Tibial artery (tissue), 4 donors: ENCODE results near the gene RELN.

Experiments used
- DNase-seq, 2 donors: peaks; one replicate each; pipeline ENCODE4 v3.0.0-alpha.2; 2019
- H3K27ac ChIP-seq, 2 donors: fragments of 200-600 bp; sonication (generic) in 1 of 2; 1 replicate in 1 of 2; 2 replicates in 1 of 2; pipeline ENCODE4 v1.5.1; 2018 to 2019; ENCODE audit warnings: mild to moderate bottlenecking in 1 of 2
- H3K27me3 ChIP-seq, 2 donors: fragments of 200-600 bp; sonication (generic) in 1 of 2; one replicate each; pipeline versions ENCODE4 v1.5.1 to v1.6.0; 2016 to 2019
- H3K36me3 ChIP-seq, 3 donors: fragments of 200-600 bp; sonication (generic) in 2 of 3; one replicate each; pipeline ENCODE4 v1.5.1; 2016 to 2019; ENCODE audit warnings: mild to moderate bottlenecking in 2 of 3
- H3K4me1 ChIP-seq, 4 donors: fragments of 200-600 bp; sonication (generic) in 2 of 4; 1 replicate in 3 of 4; 2 replicates in 1 of 4; pipeline ENCODE4 v1.5.1; 2016 to 2019
- H3K4me3 ChIP-seq, 2 donors: fragments of 200-600 bp; sonication (generic) in 1 of 2; 1 replicate in 1 of 2; 2 replicates in 1 of 2; pipeline ENCODE4 v1.5.1; 2018 to 2019; ENCODE audit warnings: mild to moderate bottlenecking in 2 of 2
- H3K9me3 ChIP-seq, 3 donors: fragments of 200-600 bp; sonication (generic) in 1 of 3; one replicate each; pipeline ENCODE4 v1.5.1; 2016 to 2019
- intact Hi-C: fragments of 100-400 bp; cut with DNase I; formaldehyde crosslinking; loops from one replicate; pipeline ENCODE4 v1.15.0; 2023; ENCODE audit warnings: low total_unique reads
- TF ChIP-seq, protein P1 (sequence below), 2 experiments: fragments of 200-600 bp in 1 of 2; fragments of 450-650 bp in 1 of 2; IDR thresholded peaks; one replicate each; pipeline ENCODE4 v1.5.1; 2017 to 2019; ENCODE audit warnings: antibody characterized with exemption in 2 of 2, mild to moderate bottlenecking in 1 of 2, moderate library complexity in 1 of 2

RELN gene

DNA sequence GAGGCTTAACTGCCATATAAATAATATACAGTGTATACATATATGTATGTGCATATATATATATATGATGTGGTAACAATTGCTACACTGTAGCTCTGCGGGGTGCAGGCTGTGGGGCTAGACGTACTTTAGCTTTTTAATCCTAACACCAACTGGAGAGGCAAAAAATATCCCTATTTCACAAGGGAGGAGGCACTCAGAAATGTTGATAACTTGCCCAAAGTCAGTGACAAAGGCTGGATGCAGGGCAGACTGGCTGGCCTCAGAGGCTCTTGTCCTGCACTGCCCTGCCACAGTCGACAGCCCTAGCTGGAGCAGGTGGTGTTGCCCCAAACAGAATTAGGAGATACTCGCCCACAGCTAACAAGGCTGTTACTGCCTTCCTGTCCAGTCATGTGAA is 1.5 kb upstream of the RELN start:
- TF ChIP-seq, protein P1, sequence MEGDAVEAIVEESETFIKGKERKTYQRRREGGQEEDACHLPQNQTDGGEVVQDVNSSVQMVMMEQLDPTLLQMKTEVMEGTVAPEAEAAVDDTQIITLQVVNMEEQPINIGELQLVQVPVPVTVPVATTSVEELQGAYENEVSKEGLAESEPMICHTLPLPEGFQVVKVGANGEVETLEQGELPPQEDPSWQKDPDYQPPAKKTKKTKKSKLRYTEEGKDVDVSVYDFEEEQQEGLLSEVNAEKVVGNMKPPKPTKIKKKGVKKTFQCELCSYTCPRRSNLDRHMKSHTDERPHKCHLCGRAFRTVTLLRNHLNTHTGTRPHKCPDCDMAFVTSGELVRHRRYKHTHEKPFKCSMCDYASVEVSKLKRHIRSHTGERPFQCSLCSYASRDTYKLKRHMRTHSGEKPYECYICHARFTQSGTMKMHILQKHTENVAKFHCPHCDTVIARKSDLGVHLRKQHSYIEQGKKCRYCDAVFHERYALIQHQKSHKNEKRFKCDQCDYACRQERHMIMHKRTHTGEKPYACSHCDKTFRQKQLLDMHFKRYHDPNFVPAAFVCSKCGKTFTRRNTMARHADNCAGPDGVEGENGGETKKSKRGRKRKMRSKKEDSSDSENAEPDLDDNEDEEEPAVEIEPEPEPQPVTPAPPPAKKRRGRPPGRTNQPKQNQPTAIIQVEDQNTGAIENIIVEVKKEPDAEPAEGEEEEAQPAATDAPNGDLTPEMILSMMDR (IDR thresholded peaks at IDR 0.05): no peak
- H3K4me3 ChIP-seq: no peak overlapping the region
- H3K9me3 ChIP-seq: no peaks in the 10 kb centered on the region
- intact Hi-C loops: no loop called here
- H3K27ac ChIP-seq: no peak overlapping the region
- peaks cover 0 to 40% of the 10 kb centered on the region in 2 donors for H3K27me3 ChIP-seq
- no peak for DNase-seq
- peaks cover 0 to 21% (median 16%) of the 10 kb centered on the region in 4 donors for H3K4me1 ChIP-seq
- H3K36me3 ChIP-seq: no peaks in the 10 kb centered on the region

DNA sequence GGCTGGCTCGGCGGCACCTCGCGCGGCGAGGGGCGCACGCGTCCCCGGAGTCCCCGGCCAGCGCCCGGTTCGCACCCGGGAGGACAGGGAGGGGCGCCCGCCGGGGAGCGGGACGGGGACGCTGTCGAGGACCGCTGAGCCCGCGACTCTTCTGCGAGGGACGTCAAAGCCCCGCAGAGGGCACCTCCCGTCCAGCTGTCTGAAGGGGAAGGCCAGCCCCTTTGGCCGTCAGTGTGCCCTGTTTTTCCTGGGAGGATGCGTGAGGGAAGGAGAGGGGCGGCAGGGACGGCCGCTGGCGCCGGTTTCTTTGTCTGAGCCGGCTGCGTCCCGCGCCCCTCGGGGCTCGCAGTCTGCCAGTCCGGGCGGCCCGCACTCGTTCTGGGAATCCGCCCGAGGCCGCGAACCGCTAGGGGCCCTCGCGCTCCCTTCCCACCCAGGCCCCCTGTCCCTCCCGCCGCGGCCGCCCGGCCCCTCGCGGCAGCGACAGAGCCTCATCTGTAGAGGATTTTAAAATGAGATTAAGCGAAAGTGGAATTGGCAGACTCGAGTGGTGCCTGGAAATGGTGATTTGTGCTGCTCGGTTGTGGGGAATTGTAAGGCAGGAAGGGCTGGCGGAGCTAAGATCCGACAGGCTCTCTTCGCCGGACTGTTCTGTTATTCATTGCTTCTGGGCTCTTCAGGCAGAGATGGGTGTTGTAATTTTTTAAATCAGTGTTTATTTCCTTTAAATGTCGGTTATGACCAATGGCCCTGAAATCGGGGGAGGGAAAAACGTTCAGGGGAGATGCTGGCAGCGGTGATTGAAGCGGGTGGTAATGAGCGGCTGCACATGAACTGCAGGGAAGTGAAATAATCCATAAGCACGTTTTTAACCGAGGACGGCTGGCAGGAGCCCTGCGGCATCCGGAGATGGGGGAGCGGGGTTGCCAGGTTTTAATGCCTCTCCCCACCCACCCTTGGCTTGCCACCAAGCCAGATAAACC is 618 bp upstream of the RELN start:
- Histone ChIP-seq H3K27me3 (peaks cover 0 to 40% of the 10 kb centered on the region in 2 donors), H3K9me3 (no peaks in the 10 kb centered on the region), H3K4me3 (peak overlapping the region; percentile 44 to 48), H3K27ac (no peak overlapping the region), H3K4me1 (peaks cover 0 to 21% (median 16%) of the 10 kb centered on the region in 4 donors), H3K36me3 (no peaks in the 10 kb centered on the region)
- TF ChIP-seq, protein P1 (IDR thresholded peaks at IDR 0.05): no peak
- intact Hi-C loops: no loop called here
- DNase-seq: no peak

DNA sequence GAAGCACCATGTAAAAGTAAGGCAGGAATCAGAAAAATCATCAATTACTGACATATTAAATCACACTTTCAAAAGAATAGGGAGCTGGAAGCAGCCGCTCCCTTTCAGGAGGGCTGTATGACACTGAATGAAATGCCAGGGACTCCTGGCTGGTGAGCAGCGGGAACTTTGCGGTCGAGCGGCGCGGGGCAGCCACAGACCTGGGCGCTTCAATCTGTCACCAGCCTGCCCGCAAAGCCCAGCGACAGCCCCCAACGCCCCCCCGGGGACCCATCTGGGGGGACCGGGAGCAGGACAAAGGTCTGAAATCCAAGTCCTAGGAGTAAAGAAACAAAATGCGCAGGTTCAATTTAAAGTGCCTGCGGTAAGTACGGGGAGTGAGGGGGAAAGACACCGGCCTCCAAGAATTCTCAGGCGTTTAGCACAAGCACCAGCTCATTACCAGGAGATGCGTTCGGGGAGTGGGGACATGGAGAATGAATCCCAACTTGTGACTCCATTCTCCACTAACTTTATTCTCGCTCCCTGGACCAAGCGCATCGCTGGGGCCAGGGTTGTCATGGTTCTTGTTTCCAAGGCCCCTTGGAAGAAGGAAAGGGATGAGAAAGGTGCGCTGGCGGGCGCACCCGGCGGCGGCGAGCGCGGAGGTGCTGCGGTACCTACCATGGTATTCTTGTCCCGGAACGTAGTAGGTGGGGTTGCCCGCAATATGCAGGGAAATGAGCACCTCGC is 824 bp downstream of the RELN start:
- Histone ChIP-seq H3K9me3 (no peaks in the 10 kb centered on the region), H3K36me3 (no peaks in the 10 kb centered on the region), H3K4me1 (peaks cover 0 to 21% (median 16%) of the 10 kb centered on the region in 4 donors), H3K27me3 (peaks cover 0 to 40% of the 10 kb centered on the region in 2 donors), H3K4me3 (peak overlapping the region; percentile 44 to 48), H3K27ac (no peak overlapping the region)
- intact Hi-C loops: no loop called here
- TF ChIP-seq, protein P1 (IDR thresholded peaks at IDR 0.05): no peak
- no peak for DNase-seq

DNA sequence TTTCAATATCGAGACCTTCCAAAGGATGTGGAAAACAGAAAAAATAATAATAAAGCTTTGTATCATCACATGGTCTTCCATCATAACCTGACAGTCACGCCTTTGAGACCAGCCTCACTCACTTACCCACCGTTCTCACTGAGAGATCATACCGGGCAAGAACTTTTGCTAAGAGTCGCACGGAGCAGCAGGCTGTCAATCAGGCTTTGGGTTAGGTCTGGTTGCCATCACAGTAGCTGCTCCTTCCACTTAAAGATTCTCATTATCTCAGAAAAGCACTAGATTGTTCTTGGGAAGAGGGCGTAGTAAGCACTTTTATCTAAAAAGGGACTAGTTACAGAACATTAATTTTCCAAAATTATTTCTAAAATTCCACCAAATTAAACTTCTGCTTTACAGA is 2.0 kb downstream of the RELN start:
- Histone ChIP-seq H3K4me3 (no peak overlapping the region), H3K27me3 (peaks cover 0 to 40% of the 10 kb centered on the region in 2 donors), H3K36me3 (no peaks in the 10 kb centered on the region), H3K4me1 (peaks cover 0 to 21% (median 16%) of the 10 kb centered on the region in 4 donors), H3K9me3 (no peaks in the 10 kb centered on the region), H3K27ac (no peak overlapping the region)
- TF ChIP-seq, protein P1 (IDR thresholded peaks at IDR 0.05): no peak
- intact Hi-C loops: no loop called here
- DNase-seq: no peak

DNA sequence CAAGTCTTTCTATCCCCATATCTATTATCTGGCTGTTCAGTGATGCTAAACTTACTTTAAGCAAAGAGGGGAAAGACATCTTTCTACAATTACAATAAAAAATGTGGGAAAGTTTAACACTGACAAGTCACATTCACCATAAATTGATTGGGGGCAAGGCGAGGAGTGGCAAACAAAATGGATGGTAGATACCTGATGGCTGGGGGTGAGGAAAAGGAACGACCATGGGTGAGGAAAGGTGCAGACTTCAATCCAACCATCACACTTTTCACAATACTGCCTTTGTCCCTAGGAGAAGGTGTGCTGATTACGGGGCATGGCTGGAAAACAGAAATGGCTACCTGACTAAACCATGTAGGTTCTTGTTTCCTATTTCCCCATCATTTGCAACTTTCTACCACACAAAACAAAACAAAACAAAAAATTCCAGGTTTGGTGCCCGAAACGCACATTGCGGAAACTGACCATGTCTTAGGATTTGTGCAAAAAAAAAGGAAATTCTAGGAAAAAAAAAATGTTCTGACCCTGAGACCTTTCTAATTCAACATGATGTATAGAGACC is 3.8 kb downstream of the RELN start:
- Histone ChIP-seq H3K36me3 (no peaks in the 10 kb centered on the region), H3K27me3 (peaks cover 0 to 32% of the 10 kb centered on the region in 2 donors), H3K4me3 (no peak overlapping the region), H3K9me3 (no peaks in the 10 kb centered on the region), H3K27ac (no peak overlapping the region), H3K4me1 (peaks cover 0 to 21% (median 14%) of the 10 kb centered on the region in 4 donors)
- TF ChIP-seq, protein P1 (IDR thresholded peaks at IDR 0.05): no peak
- DNase-seq: no peak
- intact Hi-C loops: no loop called here
